AG08395 (cell line): ENCODE data around the gene ACTR3C.
A peak's percentile ranks its signal among the peaks of the same experiment; 100 is the strongest.
"Not testable (repeated sequence)": the region's sequence is repeated elsewhere in the genome, so short reads cannot be mapped to it uniquely, and the experiment has no call there.

ENCODE experiments used
- DNase-seq: peaks from one replicate; pipeline ENCODE4 v3.0.0; 2012; ENCODE audit warnings: mixed read lengths, low spot score

The ACTR3C gene

GRCh38 chr7:150281681-150282403 lies 41.5 kb downstream of the ACTR3C start:
- DNase-seq = not testable (repeated sequence)

GRCh38 chr7:150278383-150278782 lies 45.0 kb downstream of the ACTR3C start:
- DNase-seq = not testable (repeated sequence)

- DNase-seq = peak; percentile 25
Observed at GRCh38 chr7:150276132-150276695, 47.1 kb downstream of the ACTR3C start.

GRCh38 chr7:150271898-150272297 lies 51.4 kb downstream of the ACTR3C start:
- not testable (repeated sequence) for DNase-seq

- not testable (repeated sequence) for DNase-seq
Observed at GRCh38 chr7:150270101-150270824, 53.1 kb downstream of the ACTR3C start.

- DNase-seq = not testable (repeated sequence)
Observed at GRCh38 chr7:150268798-150269197, 54.5 kb downstream of the ACTR3C start.

GRCh38 chr7:150268287-150268686 lies 55.1 kb downstream of the ACTR3C start:
- DNase-seq = not testable (repeated sequence)

- not testable (repeated sequence) for DNase-seq
Observed at GRCh38 chr7:150266953-150267665, 56.2 kb downstream of the ACTR3C start.

- DNase-seq = not testable (repeated sequence)
Observed at GRCh38 chr7:150262656-150263055, 60.7 kb downstream of the ACTR3C start.

GRCh38 chr7:150247745-150248144 lies 75.6 kb downstream of the ACTR3C start:
- DNase-seq = not testable (repeated sequence)

- DNase-seq = not testable (repeated sequence)
Observed at GRCh38 chr7:150245208-150245607, 78.1 kb downstream of the ACTR3C start.

GRCh38 chr7:150242935-150243334 lies 80.4 kb downstream of the ACTR3C start:
- not testable (repeated sequence) for DNase-seq

GRCh38 chr7:150225444-150225843 lies 97.9 kb downstream of the ACTR3C start:
- DNase-seq = not testable (repeated sequence)

- not testable (repeated sequence) for DNase-seq
Observed at GRCh38 chr7:150222083-150222972, 101.0 kb downstream of the ACTR3C start.

- DNase-seq = not testable (repeated sequence)
Observed at GRCh38 chr7:150220673-150221181, 102.6 kb downstream of the ACTR3C start.

- DNase-seq = not testable (repeated sequence)
Observed at GRCh38 chr7:150219941-150220658, 103.2 kb downstream of the ACTR3C start.

GRCh38 chr7:150206848-150207247 lies 116.5 kb downstream of the ACTR3C start:
- not testable (repeated sequence) for DNase-seq

- not testable (repeated sequence) for DNase-seq
Observed at GRCh38 chr7:150205866-150206265, 117.5 kb downstream of the ACTR3C start.

GRCh38 chr7:150204577-150204976 lies 118.8 kb downstream of the ACTR3C start:
- not testable (repeated sequence) for DNase-seq

GRCh38 chr7:150202894-150203293 lies 120.5 kb downstream of the ACTR3C start:
- DNase-seq = not testable (repeated sequence)
